Glomerular endothelial cell (primary cell): ENCODE data around the gene LAMTOR4. TPM values are rescaled to one million over a fixed set of nuclear protein-coding genes. Genes with fewer than 3 reads are reported as not detected.
"Not testable (repeated sequence)": the region's sequence is repeated elsewhere in the genome, so short reads cannot be mapped to it uniquely, and the experiment has no call there.

ENCODE experiments used
- DNase-seq: peaks from one replicate; pipeline ENCODE4 v3.0.0-alpha.2; 2011; ENCODE audit warnings: low read depth, low spot score; ENCODE audit errors: extremely low read depth
- total RNA-seq: library from RNA; depleted of rRNA; stranded (reverse); fragments of >200 nt; gene quantifications from 2 replicates; pipeline ENCODE4 v1.2.3, GENCODE V29; 2015

The LAMTOR4 gene
- total RNA-seq, 1 donor from 2014 or later, result 137 TPM

DNA sequence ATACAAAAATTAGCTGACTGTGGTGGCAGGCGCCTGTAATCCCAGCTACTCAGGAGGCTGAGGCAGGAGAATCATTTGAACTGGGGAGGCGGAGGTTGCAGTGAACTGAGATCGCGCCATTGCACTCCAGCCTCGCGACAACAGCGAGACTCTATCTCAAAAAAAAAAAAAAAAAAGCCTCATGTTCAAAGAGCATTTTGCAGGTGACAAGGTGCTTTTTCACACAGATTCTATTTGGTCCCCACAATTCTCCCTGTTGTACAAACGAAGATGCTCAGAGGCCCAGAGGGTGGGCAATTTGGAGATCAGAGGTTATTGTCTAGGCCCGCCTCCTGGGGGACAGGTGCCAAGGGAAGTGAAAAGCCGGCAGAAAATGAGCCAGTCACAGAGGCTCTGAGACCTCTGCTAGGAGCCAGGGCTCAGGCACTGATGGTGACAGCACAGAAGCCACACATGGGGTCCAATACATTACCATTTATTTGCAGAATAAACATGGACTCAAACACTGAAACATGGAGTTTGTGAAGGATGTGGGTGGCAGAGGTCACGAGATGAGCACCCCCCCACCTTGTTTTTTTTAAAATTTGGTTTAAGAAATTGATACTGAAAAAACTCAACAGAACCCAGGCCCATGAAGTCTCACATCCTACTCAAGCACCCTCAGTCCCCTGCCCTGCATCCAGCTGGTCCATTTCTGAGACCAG lies 20.6 kb downstream of the LAMTOR4 start:
- no peak for DNase-seq

DNA sequence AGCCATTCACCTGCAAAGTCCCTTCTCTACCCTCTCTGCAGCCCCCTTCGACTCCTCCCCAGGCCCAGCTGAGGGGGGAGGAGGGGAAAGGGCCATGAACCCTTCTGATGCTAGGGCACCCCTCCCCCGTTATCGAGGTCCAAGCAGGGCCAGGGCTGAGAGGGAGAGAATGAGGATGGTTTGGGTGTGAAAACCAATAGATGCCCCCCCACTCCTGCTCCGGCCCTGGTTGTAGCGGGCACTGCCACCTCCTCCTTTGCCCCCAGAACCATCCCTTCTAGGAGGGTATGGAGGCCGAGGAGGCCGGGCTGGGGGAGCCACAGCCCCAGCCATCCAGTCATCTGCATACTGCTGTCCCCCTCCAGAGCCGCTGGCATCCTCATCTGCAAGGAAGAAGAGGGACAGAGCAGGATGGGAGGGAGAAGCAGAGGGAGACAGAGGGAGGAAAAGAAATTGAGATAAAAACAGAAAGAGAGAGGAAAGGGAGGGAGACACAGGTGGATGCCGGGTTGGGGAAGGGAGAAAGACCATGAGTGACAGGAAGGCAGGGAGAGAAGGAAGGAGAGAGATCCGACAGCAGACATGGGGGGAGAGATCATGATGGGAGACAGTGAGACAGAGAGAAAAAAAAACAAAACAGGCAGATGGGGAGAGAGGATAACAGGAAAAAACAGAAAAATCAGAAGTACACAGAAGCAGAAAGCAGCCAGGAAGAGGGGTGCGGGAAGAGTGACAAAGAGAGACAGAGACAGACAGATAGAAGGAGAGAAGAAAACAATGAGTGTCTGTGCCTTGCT lies 21.6 kb downstream of the LAMTOR4 start:
- no peak for DNase-seq

GRCh38 chr7:100171087-100171681 lies 22.5 kb downstream of the LAMTOR4 start:
- DNase-seq, result no peak

- no peak for DNase-seq
Observed at GRCh38 chr7:100171840-100172239, 23.1 kb downstream of the LAMTOR4 start.

DNA sequence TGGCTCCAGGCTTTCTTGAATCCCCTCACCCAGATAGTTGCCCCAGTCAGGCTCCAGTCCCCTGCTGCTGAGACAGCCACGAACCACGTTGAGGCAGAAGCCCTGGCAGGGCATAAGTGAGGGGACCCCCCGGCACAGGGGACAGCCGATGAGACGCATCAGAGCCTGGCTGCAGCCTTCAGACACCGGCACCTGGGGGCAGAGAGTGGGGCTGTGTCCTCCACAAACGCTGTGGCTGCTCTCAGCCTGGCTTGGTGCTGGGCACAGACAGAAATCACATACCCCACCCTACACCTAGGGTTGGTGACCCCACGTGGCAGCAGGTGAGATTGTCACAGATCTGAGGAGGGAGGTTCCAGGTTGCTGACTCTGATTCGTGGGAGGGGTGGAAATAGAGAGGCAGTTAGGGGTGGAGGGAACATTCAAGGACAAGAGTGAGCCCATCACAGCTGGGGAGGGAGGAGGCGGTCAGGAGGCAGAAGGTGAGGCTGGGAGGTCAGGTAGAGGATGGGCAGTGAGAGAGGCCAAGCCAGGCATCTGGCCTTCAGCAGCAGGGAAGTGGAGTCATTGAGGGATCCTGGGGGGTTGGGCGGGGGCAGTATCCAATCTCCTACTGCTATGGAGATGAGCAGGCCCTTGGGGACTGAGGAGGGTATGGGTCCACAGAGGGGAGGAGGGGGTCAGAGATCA lies 25.2 kb downstream of the LAMTOR4 start:
- DNase-seq, result no peak

- DNase-seq, result no peak
Observed at GRCh38 chr7:100174582-100174981, 25.9 kb downstream of the LAMTOR4 start.

DNA sequence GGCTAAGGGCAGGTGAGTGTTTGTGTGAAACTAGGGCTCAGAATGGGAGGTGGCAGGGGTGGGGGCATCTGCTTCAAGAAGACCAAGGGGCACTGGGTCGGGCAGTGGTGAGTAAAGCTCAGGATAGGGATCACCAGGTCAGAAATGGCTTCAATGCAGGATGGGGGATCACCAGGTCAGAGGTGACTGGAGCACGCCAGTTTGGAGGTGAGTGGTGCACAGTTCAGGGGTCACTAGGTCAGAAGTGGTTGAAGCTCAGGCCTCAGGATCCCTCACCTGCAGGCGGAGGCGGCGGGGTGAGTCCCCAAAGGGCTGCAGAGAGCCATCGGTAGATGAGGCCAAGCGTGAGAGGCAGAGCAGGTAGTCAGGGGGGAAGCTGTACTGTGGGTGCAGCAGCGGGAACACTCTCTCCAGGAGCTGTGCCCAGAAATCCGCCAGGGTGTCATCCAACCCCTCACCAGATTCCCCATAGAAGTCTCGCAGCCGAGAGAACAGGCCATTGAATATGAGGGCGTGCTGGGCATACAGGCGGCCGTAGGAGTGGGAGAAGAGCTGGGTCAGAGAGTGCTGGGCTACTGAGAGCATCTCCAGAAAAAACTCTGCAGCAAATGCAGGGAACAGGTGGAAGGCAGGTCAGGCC lies 26.7 kb downstream of the LAMTOR4 start:
- no peak for DNase-seq

GRCh38 chr7:100176096-100177044 lies 27.7 kb downstream of the LAMTOR4 start:
- DNase-seq, result no peak

- DNase-seq, result peak; percentile 68
Observed at GRCh38 chr7:100177045-100178001, 28.6 kb downstream of the LAMTOR4 start, which contains the start of the genes GPC2 and STAG3. Gene GPC2 (minus strand): TSS chr7:100177381. CDS start chr7:100177199, 182 bp downstream. Gene STAG3 (plus strand): TSS chr7:100177918. CDS start chr7:100180557, 2,639 bp downstream.

GRCh38 chr7:100180084-100180483 lies 31.4 kb downstream of the LAMTOR4 start:
- DNase-seq, result not testable (repeated sequence)

DNA sequence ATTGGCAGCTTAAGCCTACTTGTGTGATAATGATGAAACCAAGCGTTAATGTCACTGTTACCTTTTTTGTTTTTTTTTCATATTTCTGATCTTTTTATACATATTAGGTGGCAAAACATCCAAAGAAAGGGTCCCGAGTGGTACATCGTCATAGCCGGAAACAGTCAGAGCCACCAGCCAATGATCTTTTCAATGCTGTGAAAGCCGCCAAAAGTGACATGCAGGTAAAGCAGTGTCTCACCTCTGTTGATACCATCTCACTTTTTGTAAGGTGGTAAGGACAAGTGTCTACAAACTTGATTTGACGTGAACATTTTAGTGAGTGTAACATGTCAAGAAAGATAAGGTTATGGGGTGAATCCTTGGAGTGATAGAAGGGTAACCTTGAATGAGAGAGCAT lies 33.9 kb downstream of the LAMTOR4 start:
- DNase-seq, result not testable (repeated sequence)

GRCh38 chr7:100183090-100183489 lies 34.4 kb downstream of the LAMTOR4 start:
- DNase-seq, result not testable (repeated sequence)

- DNase-seq, result no peak
Observed at GRCh38 chr7:100185726-100186125, 37.0 kb downstream of the LAMTOR4 start.

- no peak for DNase-seq
Observed at GRCh38 chr7:100189061-100189460, 40.3 kb downstream of the LAMTOR4 start.

GRCh38 chr7:100190048-100190711 lies 41.5 kb downstream of the LAMTOR4 start:
- no peak for DNase-seq

- DNase-seq, result no peak
Observed at GRCh38 chr7:100191775-100192174, 43.1 kb downstream of the LAMTOR4 start.

- not testable (repeated sequence) for DNase-seq
Observed at GRCh38 chr7:100192281-100192862, 43.7 kb downstream of the LAMTOR4 start.
